Heart left ventricle (tissue), 13 donors: ENCODE data around the gene TGFBR3.

ENCODE experiments used
- POLR2A ChIP-seq, 2 donors: fragments of 450-650 bp; IDR thresholded peaks; one replicate each; pipeline ENCODE4 v1.6.1; 2017; ENCODE audit warnings: antibody characterized with exemption in 2 of 2, mild to moderate bottlenecking in 2 of 2, moderate library complexity in 2 of 2
- TF ChIP-seq, protein P1 (sequence below), 12 donors: fragments of 200-600 bp; sonication (generic) in 4 of 12; IDR thresholded peaks; one replicate each; pipeline versions ENCODE4 v1.5.0 to v1.8.0; 2018 to 2022; ENCODE audit warnings: antibody characterized with exemption in 12 of 12, mild to moderate bottlenecking in 5 of 12
- donor health status: ischemic (EF 13 %, LVEDD 7.1; RV severe dilation, severe dysfunction).
- donor health status: DM: no; HTN: yes; CAD: no.
- donor health status: DM: no; HTN: no; CAD: no.
- donor health status: ischemic (EF 25% LVEDD 6.9; RV normal size, moderate dysfunction).
- donor health status: ischemic (EF 25% LVEDD 5.7; RV mildly dilated, moderate dysfunction).
- donor health status: ischemic (EF 35%, LVEDD 5.7; RV mildly dilated, moderate dysfunction).
- donor health status: nonischemic (EF 11% LVEDD 7.7; RV severe dilation, severe dysfunction).
- donor health status: DM: yes; HTN: yes; CAD: no.
- donor health status: PGD.
- donor health status: ischemic (EF 29% LVEDD 5.4; RV normal size, mild dysfunction).
- donor health status: nonischemic (EF 23%, LVEDD 6.1; RV moderate dilation, normal function).

DNA sequence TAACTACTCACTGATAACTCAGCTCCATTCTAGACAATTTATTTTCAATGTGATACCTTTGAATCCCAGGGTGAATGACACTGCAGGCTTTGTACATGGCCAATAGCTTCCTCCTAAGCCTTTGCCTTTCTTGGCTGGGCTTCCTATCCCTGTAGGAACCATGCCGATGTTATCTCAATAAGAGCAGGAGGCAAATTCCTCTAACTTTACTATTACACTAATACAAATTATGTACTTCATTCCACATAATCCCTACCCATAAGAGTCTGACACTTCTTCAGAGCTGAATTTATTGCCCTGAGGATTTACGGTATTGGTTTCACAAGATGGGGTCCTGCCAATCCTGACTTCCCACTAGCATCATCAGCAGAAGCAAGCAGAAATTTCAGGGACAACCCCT is 14.0 kb downstream of the TGFBR3 start:
- TF ChIP-seq, protein P1, sequence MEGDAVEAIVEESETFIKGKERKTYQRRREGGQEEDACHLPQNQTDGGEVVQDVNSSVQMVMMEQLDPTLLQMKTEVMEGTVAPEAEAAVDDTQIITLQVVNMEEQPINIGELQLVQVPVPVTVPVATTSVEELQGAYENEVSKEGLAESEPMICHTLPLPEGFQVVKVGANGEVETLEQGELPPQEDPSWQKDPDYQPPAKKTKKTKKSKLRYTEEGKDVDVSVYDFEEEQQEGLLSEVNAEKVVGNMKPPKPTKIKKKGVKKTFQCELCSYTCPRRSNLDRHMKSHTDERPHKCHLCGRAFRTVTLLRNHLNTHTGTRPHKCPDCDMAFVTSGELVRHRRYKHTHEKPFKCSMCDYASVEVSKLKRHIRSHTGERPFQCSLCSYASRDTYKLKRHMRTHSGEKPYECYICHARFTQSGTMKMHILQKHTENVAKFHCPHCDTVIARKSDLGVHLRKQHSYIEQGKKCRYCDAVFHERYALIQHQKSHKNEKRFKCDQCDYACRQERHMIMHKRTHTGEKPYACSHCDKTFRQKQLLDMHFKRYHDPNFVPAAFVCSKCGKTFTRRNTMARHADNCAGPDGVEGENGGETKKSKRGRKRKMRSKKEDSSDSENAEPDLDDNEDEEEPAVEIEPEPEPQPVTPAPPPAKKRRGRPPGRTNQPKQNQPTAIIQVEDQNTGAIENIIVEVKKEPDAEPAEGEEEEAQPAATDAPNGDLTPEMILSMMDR (IDR thresholded peaks at IDR 0.05) = no peak
- no peak for TF ChIP-seq POLR2A (IDR thresholded peaks at IDR 0.05)
